ENCODE measurements around the gene PTPRE. TPM values are rescaled to one million over a fixed set of nuclear protein-coding genes. Genes with fewer than 3 reads are reported as not detected.

PTPRE gene
- total RNA-seq, 3 donors from 2014 or later: 11.8 to 42.9 (median 25.6) TPM

- H3K4me1 ChIP-seq: no peaks in the 10 kb centered on the region
- H3K27ac ChIP-seq: no peak overlapping the region
Measured at GRCh38 chr10:128007971-128008370, 101.1 kb downstream of the PTPRE start.

GRCh38 chr10:128008521-128009250 is 101.8 kb downstream of the PTPRE start:
- H3K27me3 ChIP-seq: no peaks in the 10 kb centered on the region
- H3K36me3 ChIP-seq: no peaks in the 10 kb centered on the region
- no peak for TF ChIP-seq CTCF (IDR thresholded peaks at IDR 0.05)
- no peak for TF ChIP-seq POLR2A (IDR thresholded peaks at IDR 0.05)
- TF ChIP-seq POLR2AphosphoS5 (IDR thresholded peaks at IDR 0.05): no peak
- no peak for DNase-seq (ENCODE audit: low spot score in 2 of 2)
- no peak overlapping the region for H3K27ac ChIP-seq
- H3K4me1 ChIP-seq: no peaks in the 10 kb centered on the region
- intact Hi-C loops (cut with DNase I; ENCODE audit: low total_unique reads): no loop called here
- H3K4me3 ChIP-seq: no peak overlapping the region
- no peaks in the 10 kb centered on the region for H3K9me3 ChIP-seq

More at GRCh38 chr10:128007971-128008370, 101.1 kb downstream of the PTPRE start:
- TF ChIP-seq POLR2A (IDR thresholded peaks at IDR 0.05) (no peak), POLR2AphosphoS5 (IDR thresholded peaks at IDR 0.05) (no peak), CTCF (IDR thresholded peaks at IDR 0.05) (no peak)
- intact Hi-C loops (cut with DNase I; ENCODE audit: low total_unique reads): no loop called here
- no peak overlapping the region for H3K4me3 ChIP-seq
- H3K9me3 ChIP-seq: no peaks in the 10 kb centered on the region
- H3K27me3 ChIP-seq: no peaks in the 10 kb centered on the region
- DNase-seq (ENCODE audit: low spot score in 2 of 2): no peak
- no peaks in the 10 kb centered on the region for H3K36me3 ChIP-seq

- Histone ChIP-seq H3K27me3 (no peaks in the 10 kb centered on the region), H3K9me3 (no peaks in the 10 kb centered on the region), H3K27ac (peak overlapping the region in 1 of 2 donors; percentile 38), H3K36me3 (no peaks in the 10 kb centered on the region), H3K4me1 (no peaks in the 10 kb centered on the region), H3K4me3 (no peak overlapping the region)
- intact Hi-C loops (cut with DNase I; ENCODE audit: low total_unique reads): loop anchor here (5.0 kb wide), 1 partner anchor 102 kb away; the partner anchor contains the start of gene PTPRE
- no peak for DNase-seq (ENCODE audit: low spot score in 2 of 2)
- TF ChIP-seq POLR2AphosphoS5 (IDR thresholded peaks at IDR 0.05) (no peak), CTCF (IDR thresholded peaks at IDR 0.05) (no peak), POLR2A (IDR thresholded peaks at IDR 0.05) (no peak)
Measured at GRCh38 chr10:128009372-128010126, 102.6 kb downstream of the PTPRE start.

DNA sequence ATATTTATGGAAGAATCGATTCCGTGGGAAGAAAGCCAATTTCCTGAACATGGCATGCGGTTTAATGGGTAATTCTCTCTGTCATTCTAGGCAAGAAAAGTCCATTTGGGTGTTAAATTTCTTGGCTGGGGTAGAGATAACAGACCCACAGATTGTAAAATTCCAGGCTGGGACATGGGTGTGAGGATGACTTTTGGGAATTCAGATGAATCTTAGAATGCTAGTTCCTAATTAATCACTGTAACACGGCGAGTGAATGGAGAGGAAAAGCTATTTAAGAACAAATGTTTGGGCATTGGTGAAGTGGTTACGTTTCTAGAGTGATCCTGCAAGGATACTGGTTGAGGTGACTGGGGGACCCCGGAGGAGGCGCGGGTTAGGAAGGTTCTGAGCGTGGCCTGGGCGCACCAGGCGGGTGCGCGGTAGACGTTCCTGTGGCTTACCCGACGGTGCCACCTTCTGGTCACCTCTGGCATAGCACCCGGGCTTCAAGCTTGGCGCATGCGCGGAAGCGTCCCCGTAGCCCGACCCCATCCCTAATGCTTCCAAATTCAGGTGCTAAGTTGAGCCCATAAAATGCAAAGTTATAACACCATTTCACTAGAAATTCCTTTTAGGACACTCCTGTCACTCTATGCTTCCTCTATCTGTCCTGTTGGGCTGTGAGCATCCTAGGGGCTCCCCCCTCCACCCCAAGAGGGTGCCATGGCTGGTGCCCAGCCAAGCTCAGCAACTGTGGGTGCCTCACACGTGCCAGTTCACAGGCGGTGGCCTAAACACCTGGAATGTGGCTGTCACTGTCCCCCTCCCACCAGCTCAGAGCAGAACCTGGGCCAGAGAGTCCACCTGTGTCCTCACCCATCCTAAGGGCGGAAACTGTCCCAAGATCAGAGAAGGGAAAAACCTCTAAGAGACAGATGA is 104.4 kb downstream of the PTPRE start:
- peak; percentile 59 to 83 for DNase-seq (ENCODE audit: low spot score in 2 of 2)
- Histone ChIP-seq H3K4me3 (peak overlapping the region in 1 of 3 donors; percentile 47), H3K27me3 (no peaks in the 10 kb centered on the region), H3K36me3 (no peaks in the 10 kb centered on the region), H3K9me3 (no peaks in the 10 kb centered on the region), H3K4me1 (no peaks in the 10 kb centered on the region), H3K27ac (no peak overlapping the region)
- TF ChIP-seq POLR2AphosphoS5 (IDR thresholded peaks at IDR 0.05) (peak; percentile 43 to 56 (median 45)), CTCF (IDR thresholded peaks at IDR 0.05) (peak; percentile 85 to 97 (median 94)), POLR2A (IDR thresholded peaks at IDR 0.05) (no peak)
- intact Hi-C loops (cut with DNase I; ENCODE audit: low total_unique reads): loop anchor here (5.0 kb wide), 1 partner anchor 104 kb away; the partner anchor contains the start of gene PTPRE

Data from breast epithelium (tissue), 4 donors.